PFSK-1 (cell line): ENCODE results near the gene TGM4.

Experiments
- FOXP2 ChIP-seq: optimal IDR thresholded peaks from 2 replicates; pipeline ENCODE3; 2011; ENCODE audit warnings: borderline replicate concordance, control low read depth, inconsistent platforms; ENCODE audit not compliant: insufficient read depth; ENCODE audit errors: extremely low read length, extremely low read depth
- POLR2AphosphoS5 ChIP-seq: IDR thresholded peaks from 2 replicates; pipeline ENCODE4 v1.6.1; 2012; ENCODE audit warnings: low read depth, mild to moderate bottlenecking, control low read depth, low read length, moderate library complexity
- SIN3A ChIP-seq: IDR thresholded peaks from 2 replicates; pipeline ENCODE4 v1.6.1; 2012; ENCODE audit warnings: mild to moderate bottlenecking, low read length, moderate library complexity, borderline replicate concordance; ENCODE audit not compliant: insufficient read depth
- TF ChIP-seq, protein P1 (sequence below), 2 experiments: IDR thresholded peaks; 2 replicates each; pipeline versions ENCODE4 v1.6.1 to v1.8.0; 2011 to 2012; ENCODE audit warnings: low read depth in 2 of 2, low read length in 2 of 2, control low read depth in 1 of 2, inconsistent platforms in 1 of 2, mild to moderate bottlenecking in 1 of 2, moderate library complexity in 1 of 2; ENCODE audit not compliant: insufficient read depth in 1 of 2

DNA sequence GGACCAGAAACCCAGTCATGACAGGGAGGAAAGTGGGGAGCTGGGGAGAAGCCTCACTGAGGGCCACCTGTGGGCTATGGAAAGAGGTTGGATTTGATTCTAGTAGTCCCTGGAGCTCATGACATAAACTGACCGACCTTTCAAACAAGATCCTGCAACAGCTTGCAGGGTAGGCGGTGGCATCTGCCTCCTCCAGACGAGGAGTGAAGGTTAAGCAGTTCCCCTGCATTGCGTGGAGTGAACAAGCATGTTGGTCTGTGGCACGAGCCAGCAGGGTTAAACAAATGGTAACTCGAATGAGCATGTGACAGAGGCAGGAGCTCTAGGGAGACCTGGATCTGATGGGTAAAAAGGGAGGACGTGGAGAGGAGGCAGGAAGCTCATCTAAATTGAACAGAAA is 12.7 kb downstream of the TGM4 start:
- TF ChIP-seq FOXP2: no peak
- no peak for TF ChIP-seq POLR2AphosphoS5
- no peak for TF ChIP-seq SIN3A
- TF ChIP-seq, protein P1, sequence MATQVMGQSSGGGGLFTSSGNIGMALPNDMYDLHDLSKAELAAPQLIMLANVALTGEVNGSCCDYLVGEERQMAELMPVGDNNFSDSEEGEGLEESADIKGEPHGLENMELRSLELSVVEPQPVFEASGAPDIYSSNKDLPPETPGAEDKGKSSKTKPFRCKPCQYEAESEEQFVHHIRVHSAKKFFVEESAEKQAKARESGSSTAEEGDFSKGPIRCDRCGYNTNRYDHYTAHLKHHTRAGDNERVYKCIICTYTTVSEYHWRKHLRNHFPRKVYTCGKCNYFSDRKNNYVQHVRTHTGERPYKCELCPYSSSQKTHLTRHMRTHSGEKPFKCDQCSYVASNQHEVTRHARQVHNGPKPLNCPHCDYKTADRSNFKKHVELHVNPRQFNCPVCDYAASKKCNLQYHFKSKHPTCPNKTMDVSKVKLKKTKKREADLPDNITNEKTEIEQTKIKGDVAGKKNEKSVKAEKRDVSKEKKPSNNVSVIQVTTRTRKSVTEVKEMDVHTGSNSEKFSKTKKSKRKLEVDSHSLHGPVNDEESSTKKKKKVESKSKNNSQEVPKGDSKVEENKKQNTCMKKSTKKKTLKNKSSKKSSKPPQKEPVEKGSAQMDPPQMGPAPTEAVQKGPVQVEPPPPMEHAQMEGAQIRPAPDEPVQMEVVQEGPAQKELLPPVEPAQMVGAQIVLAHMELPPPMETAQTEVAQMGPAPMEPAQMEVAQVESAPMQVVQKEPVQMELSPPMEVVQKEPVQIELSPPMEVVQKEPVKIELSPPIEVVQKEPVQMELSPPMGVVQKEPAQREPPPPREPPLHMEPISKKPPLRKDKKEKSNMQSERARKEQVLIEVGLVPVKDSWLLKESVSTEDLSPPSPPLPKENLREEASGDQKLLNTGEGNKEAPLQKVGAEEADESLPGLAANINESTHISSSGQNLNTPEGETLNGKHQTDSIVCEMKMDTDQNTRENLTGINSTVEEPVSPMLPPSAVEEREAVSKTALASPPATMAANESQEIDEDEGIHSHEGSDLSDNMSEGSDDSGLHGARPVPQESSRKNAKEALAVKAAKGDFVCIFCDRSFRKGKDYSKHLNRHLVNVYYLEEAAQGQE (IDR thresholded peaks at IDR 0.05; ENCODE audit: insufficient read depth in 1 of 2, low read depth in 2 of 2, low read length in 2 of 2): no peak
